LoVo (cell line): ENCODE results near the gene MCM10.
"Not testable (repeated sequence)": the region's sequence is repeated elsewhere in the genome, so short reads cannot be mapped to it uniquely, and the experiment has no call there.

ENCODE experiments used
- DNase-seq: peaks from one replicate; pipeline ENCODE4 v3.0.0-alpha.2; 2016; ENCODE audit warnings: low spot score

Gene MCM10

GRCh38 chr10:13160934-13161856 lies at the start of gene MCM10:
Gene MCM10, plus strand, starts transcription at chr10:13161558. Its CDS starts 2,645 bp downstream, at chr10:13164203.
- DNase-seq: peak; percentile 99

GRCh38 chr10:13113544-13113943 lies 47.8 kb upstream of the MCM10 start:
- DNase-seq: no peak

GRCh38 chr10:13115832-13116803 lies 45.2 kb upstream of the MCM10 start:
- no peak for DNase-seq

- DNase-seq: no peak
These were observed 43.2 kb upstream of the MCM10 start for GRCh38 chr10:13117841-13118783.

- DNase-seq: no peak
These were observed 42.5 kb upstream of the MCM10 start for GRCh38 chr10:13118784-13119410.

- no peak for DNase-seq
These were observed 40.4 kb upstream of the MCM10 start for GRCh38 chr10:13120786-13121499.

GRCh38 chr10:13121500-13121854 lies 39.9 kb upstream of the MCM10 start:
- DNase-seq: no peak

- DNase-seq: no peak
These were observed 24.7 kb upstream of the MCM10 start for GRCh38 chr10:13136651-13137050.

GRCh38 chr10:13139150-13139549 lies 22.2 kb upstream of the MCM10 start:
- no peak for DNase-seq

GRCh38 chr10:13139676-13140075 lies 21.7 kb upstream of the MCM10 start:
- DNase-seq: no peak

- no peak for DNase-seq
These were observed 20.6 kb upstream of the MCM10 start for GRCh38 chr10:13140627-13141190.

- no peak for DNase-seq
These were observed 17.6 kb upstream of the MCM10 start for GRCh38 chr10:13143766-13144165.

GRCh38 chr10:13144814-13145213 lies 16.5 kb upstream of the MCM10 start:
- DNase-seq: no peak

- DNase-seq: peak; percentile 64
These were observed 15.0 kb upstream of the MCM10 start for GRCh38 chr10:13146379-13146778.

GRCh38 chr10:13147161-13147560 lies 14.2 kb upstream of the MCM10 start:
- no peak for DNase-seq

GRCh38 chr10:13152296-13152695 lies 9.1 kb upstream of the MCM10 start:
- no peak for DNase-seq

GRCh38 chr10:13155860-13156259 lies 5.5 kb upstream of the MCM10 start:
- not testable (repeated sequence) for DNase-seq

- no peak for DNase-seq
These were observed 3.0 kb upstream of the MCM10 start for GRCh38 chr10:13158401-13158800.

GRCh38 chr10:13161857-13162271 lies 506 bp downstream of the MCM10 start:
- no peak for DNase-seq

- no peak for DNase-seq
These were observed 2.5 kb downstream of the MCM10 start for GRCh38 chr10:13163859-13164258.
